Measurements from ENCODE around the gene AANAT.

GRCh38 chr17:76497979-76498875 is 30.8 kb downstream of the AANAT start:
- TF ChIP-seq EZH2 (IDR thresholded peaks at IDR 0.05; ENCODE audit: borderline replicate concordance, low read depth, low read length, severe bottlenecking): no peak
- no peak for TF ChIP-seq CTCF (IDR thresholded peaks at IDR 0.05; ENCODE audit: extremely low read depth in 1 of 2, insufficient read depth in 1 of 2, low read depth in 1 of 2, low read length in 2 of 2)
- TF ChIP-seq POLR2A (IDR thresholded peaks at IDR 0.05; ENCODE audit: low read depth, low read length): peak; percentile 27
- no peak for TF ChIP-seq MAX (IDR thresholded peaks at IDR 0.05; ENCODE audit: insufficient read depth, insufficient read length)
- peak; percentile 65 for TF ChIP-seq POLR2AphosphoS5 (IDR thresholded peaks at IDR 0.05; ENCODE audit: insufficient read depth, low read depth, low read length)
- no peak for TF ChIP-seq FOS (IDR thresholded peaks at IDR 0.05; ENCODE audit: borderline replicate concordance, insufficient read depth, low read length)

Measured in endothelial cell of umbilical vein (primary cell).